Activated CD4-positive, alpha-beta T cell treated with anti-CD3 and anti-CD28 coated beads, Interleukin-2, amount 50 U/mL, for 4 hours (primary cell): ENCODE measurements around the gene MYO15A.

ENCODE experiments used
- DNase-seq, 2 experiments: peaks; one replicate each; pipeline ENCODE4 v3.0.0-alpha.2; 2020

The MYO15A gene, protein sequence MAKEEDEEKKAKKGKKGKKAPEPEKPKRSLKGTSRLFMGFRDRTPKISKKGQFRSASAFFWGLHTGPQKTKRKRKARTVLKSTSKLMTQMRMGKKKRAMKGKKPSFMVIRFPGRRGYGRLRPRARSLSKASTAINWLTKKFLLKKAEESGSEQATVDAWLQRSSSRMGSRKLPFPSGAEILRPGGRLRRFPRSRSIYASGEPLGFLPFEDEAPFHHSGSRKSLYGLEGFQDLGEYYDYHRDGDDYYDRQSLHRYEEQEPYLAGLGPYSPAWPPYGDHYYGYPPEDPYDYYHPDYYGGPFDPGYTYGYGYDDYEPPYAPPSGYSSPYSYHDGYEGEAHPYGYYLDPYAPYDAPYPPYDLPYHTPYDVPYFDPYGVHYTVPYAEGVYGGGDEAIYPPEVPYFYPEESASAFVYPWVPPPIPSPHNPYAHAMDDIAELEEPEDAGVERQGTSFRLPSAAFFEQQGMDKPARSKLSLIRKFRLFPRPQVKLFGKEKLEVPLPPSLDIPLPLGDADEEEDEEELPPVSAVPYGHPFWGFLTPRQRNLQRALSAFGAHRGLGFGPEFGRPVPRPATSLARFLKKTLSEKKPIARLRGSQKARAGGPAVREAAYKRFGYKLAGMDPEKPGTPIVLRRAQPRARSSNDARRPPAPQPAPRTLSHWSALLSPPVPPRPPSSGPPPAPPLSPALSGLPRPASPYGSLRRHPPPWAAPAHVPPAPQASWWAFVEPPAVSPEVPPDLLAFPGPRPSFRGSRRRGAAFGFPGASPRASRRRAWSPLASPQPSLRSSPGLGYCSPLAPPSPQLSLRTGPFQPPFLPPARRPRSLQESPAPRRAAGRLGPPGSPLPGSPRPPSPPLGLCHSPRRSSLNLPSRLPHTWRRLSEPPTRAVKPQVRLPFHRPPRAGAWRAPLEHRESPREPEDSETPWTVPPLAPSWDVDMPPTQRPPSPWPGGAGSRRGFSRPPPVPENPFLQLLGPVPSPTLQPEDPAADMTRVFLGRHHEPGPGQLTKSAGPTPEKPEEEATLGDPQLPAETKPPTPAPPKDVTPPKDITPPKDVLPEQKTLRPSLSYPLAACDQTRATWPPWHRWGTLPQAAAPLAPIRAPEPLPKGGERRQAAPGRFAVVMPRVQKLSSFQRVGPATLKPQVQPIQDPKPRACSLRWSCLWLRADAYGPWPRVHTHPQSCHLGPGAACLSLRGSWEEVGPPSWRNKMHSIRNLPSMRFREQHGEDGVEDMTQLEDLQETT (N-terminal part only)

DNA sequence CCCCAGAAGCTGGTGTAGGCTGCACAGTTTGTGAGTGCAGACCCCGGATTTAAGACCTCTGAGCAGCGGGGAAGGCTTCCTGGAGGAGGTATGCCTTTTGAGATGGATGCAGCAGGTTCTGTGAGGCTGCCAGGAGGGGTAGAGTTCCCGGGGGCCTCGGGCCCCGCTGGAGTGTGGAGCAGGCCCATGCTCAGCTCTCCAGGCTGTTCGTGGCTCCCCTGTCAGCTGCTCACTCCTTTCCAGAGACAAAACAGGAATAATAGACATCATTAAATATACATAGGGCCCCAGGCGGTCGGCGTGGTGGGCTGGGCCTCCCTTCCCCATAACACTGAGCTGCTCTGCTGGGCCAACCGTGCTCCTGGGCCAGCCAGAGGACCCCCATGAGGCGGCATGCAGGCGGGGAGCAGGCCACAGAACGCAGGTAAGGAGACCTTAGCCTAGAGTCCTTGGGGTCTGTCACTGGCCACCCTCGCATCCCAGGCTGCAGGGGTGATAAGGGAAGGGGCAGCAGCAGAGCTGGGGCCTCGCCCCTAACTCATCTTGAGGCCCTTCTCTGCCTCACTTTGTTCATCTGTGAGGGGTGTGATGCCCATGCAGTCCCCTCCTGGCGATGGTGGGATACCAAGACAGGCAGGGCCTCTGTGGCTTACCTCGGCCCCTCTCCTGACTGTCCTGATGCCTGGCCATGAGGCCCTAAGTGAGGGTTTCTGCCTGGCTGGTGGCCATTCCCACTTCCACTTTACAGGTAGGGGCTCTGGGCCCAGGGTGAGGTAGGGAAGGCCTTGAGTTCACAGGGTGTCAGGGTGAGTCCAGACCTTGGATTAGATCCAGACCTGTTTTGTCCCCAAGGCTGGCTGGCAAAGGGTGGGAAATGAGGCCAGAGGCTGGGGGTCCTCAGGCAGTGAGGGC is at the start of gene MYO15A:
Gene MYO15A (plus strand): TSS at position 356 of the 912 bp plus-strand sequence. CDS start 10,045 bp downstream, outside the sequence.
- DNase-seq, result no peak

DNA sequence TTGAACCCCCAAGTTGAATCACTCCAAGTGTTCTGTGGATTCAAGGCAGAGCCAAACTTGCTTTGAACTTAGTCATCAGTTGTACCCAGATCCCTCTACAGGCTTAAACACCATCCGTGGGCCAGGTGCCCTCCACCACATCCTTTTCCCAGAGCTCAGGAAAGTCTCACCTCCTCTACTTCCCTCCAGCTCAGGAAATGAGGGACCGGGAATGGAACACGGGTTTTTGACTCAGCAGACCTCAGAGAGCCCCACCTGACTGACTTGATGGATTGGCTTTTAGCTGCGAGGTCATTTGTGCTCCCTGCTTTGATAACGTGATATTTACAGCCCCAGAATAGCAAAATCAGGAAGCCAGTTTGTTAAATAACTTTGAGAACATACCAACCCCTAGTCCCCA is 49.3 kb upstream of the MYO15A start:
- DNase-seq, result no peak

DNA sequence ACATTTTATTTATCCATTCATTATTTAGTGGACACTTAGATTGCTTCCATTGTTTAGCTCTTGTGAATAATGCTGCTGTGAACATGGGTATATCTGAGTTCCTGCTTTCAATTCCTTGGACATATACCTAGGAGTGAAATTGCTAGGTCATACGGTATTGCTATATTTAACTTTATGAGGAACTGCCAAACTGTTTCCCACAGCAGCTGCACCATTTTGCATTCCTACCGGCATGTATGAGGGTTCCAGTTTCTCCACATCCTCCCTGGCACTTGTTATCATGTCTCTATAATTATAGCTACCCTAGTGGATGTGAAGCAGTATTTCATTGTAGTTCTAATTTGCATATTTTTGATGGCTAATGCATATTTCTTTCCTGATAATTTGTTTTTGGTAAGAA is 44.5 kb upstream of the MYO15A start:
- DNase-seq, result no peak

DNA sequence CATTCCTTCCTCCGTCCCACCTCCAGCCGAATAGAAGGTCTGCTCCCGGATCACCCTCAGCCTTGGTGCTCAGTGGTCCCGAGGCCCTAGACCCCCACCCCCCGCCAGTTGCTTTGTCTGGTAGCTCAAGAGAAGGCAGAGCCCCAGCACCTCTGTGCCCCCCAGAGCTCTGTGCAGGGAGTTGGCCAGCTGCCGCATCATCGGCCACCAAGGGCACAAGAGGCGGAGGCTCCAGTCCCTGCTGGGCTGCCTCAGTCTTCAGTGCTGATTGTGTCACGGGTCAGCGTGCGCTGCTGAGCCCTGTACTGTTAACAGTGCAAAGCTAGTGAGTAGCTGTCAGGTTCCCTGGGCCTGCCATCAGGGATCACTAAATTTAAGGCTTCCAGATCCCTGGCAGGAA is 43.0 kb upstream of the MYO15A start:
- no peak for DNase-seq

DNA sequence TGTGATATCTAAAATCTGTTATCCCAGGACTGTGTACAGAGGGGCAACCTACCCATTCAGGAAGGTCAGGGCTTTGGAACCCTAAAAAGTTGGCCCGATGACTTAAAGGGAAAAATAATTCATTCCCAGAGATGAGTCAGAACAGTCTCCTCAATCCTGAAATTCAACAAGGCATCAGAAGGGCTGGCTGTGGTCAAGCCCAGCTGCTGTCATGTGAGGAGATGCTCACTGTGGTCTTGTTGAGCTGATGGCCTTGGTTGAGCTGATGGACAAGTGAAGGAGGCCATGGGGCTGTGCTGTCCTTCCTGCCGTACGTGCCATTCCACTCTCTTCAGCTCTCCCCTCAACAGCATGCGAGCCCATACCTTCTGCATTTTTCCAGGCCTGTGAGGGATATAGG is 41.7 kb upstream of the MYO15A start:
- DNase-seq, result no peak

DNA sequence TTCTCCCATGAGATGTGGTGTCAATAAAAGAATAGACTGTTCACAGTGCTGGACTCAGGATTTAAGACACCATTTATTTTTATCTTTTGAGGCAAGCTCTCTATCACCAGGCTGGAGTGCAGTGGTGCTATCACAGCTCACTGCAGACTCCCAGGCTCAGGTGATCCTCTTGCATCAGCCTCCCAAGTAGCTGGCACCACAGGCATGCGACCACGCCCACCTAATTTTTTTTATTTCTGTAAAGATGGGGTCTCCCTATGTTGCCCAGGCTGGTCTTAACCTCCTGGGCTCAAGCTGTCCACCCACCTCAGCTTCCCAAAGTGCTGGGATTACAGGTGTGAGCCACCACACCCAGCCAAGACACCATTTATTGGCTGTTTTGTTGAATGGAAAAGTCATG is 39.5 kb upstream of the MYO15A start:
- no peak for DNase-seq

DNA sequence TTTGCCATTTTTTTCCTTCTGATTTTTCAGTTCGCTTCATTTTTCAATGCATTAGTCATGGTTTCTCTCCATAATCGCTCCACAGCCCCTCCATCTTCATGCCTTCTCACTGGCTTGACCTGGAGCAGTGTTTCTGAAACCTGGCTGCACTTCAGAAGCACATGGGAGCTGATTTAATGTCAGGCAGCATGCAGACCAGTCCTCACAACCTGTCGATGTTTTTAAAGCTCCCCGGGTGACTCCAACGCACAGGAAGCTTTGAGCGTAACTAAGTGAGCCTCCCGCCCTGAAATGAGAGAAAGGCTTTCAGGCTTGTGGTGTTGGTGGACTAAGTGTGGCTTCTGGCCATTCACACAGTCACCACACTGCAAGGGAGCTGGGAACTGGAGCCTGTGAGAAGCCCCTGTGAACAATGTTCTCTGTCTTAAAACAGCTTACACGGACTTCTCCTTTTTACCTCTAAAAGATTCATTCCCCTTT is 37.7 kb upstream of the MYO15A start:
- no peak for DNase-seq

DNA sequence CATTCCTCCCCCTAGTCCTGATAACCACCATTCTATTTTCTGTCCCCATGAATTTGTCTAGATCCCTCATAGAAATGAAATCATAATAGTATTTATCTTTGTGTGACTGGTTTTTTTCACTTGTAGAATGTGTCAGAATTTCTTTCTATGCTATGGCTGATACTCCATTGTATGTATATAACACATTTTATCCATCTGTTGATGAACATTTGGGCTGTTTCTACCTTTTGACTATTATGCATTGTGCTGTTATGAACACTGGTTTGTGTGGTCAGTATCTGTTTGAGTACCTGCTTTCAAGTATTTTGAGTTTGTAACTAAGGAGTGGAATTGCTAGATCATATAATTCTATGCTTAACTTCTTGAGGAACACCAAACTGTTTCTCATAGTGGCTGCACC is 36.8 kb upstream of the MYO15A start:
- DNase-seq, result no peak

DNA sequence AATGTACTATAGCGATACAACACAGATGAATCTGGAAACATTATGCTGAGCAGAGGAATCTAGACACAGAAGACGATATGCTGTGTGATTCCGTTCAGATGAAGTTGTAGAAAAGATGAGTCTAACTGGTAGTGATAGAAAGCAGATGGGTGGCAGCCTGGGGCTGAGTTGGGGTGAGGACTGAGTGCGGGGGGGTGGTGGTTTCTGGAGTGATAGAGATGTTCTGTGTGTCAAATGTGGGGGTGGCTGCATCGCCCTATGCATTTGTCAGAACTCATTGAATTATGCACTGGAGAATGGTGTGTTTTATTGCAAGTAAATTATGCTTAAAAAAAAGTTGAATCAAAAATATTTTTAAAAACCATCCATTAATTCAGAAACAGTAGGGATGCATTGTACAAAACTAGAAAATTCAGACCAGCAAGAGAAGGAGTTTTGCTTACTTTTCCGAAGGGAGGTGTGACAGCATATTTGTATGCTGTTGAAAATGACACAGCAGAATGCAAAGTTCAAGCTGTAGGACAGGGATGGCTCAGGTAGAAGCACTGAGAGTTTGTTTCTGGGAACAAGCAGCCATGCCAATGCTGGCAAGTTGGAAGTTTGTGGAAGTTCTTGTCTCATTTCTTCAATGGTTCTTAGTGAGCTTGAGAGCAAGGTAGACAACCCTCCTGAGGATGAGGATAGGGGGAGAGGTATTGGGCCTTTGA is 33.8 kb upstream of the MYO15A start:
- no peak for DNase-seq

DNA sequence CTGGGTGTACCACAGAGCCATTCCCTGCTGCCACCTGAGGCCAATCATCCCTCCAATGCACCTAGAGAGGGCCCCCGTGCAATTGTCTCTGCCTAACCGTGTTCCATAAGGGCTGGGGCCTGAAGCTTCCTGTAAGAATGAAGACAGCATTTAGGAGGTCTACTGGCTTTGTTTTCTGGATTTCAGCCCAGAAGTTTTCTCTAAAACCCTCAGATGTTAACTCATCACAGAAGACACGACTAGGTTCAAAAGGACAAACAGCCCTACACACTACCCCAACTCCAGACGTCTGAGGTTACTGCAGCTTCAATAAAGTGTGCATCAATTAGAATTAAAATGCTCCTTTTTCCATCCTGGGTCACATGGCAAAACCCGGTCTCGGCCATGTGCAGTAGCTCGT is 31.6 kb upstream of the MYO15A start:
- DNase-seq, result no peak

DNA sequence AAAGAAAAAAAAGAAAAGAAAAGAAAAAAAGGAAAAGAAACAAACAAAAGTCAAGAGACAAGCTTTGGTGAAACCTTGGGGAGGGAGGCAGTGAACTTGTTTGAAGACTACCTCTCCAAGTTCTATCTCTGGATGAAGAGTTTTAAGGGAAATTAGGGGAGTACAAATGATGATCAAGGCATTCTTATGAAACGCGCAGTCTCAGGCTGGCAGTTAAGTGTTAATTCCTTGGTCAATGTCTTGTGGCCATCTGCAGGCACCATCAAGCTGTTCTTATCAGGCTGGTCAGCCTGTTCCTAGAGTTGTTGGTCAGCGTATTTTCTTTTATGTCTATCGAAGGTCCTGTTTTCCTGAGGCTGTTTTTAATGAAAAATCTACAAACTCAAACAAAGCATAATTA is 29.0 kb upstream of the MYO15A start:
- no peak for DNase-seq

DNA sequence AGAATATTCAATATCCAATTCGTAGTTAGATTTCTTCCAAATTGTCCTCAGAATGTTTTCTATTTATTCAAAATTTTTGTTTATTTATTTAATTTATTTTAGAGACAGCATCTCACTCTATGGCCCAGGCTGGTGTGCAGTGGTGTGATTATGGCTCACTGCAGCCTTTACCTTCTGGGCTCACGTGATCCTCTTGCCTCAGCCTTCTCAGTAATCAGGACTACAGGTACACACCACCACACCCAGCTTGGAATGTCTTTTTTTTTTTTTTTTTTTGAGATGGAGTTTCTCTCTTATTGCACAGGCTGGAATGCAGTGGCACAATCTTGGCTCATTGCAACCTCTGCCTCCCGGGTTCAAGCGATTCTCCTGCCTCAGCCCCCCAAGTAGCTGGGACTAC is 24.3 kb upstream of the MYO15A start:
- DNase-seq, result no peak

DNA sequence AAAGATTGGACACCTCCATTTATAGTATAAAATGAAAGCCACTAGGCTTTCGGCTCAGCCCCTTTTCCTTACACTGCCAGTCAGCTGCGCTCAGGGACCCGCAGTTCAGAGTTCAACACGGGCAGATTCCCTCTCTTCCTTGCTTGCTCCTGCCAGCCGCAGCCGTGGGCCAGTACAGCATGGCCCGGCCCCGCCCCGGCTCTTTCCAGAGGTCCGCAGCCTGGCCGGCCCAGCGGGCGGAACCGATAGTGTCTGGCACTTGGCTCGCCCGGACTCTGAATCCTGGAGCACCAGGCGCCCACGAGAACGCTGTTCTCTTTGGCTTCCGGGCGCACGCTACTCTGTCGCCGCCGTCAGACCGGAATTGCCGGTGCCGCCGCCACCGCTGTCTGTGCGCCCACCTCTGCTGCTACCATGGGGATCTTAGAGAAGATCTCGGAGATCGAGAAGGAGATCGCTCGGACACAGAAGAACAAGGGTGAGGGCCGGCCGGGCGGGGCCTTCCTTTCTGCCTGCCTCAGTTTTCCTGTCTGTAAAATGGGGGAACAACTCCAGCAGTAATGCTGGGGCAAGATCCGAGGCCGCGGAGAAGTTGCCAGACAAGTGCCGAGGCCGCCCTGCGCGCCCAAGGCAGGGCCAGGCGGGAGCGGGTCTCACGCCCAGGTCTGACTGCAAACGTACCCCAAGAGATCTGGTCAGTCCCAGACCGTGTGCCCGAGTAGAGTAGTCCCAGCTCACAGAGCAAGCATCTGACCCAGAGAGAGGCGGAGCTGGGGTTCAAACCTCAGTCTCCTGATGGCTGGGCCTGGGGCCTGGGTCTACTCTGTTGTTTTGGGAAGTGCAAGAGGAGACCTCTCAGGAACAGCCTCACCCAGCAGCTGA is 20.7 kb upstream of the MYO15A start, which contains the start of gene DRG2:
Gene DRG2 (plus strand): TSS at position 339 of the 882 bp plus-strand sequence. CDS start 76 bp downstream, at position 415.
- peak; percentile 81 to 86 for DNase-seq

DNA sequence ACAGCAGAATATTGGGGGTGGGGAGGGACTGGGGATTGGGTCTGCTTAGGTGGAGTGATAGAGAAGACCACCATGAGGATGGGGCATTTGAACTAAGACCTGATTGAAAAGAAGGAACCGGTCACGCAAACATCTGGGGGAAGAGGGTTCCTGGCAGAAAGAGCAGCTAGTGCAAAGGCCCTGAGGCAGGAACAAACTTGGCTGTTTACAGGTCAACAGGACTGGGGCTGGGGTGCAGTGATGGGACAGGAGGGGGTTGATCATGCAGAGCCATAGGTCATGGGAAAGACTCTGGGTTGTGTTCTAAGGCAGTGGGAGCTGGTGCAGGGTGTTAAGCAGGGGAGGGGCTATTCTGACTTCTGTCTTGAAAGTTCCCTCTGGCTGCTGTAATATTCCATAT is 18.9 kb upstream of the MYO15A start:
- DNase-seq, result no peak

DNA sequence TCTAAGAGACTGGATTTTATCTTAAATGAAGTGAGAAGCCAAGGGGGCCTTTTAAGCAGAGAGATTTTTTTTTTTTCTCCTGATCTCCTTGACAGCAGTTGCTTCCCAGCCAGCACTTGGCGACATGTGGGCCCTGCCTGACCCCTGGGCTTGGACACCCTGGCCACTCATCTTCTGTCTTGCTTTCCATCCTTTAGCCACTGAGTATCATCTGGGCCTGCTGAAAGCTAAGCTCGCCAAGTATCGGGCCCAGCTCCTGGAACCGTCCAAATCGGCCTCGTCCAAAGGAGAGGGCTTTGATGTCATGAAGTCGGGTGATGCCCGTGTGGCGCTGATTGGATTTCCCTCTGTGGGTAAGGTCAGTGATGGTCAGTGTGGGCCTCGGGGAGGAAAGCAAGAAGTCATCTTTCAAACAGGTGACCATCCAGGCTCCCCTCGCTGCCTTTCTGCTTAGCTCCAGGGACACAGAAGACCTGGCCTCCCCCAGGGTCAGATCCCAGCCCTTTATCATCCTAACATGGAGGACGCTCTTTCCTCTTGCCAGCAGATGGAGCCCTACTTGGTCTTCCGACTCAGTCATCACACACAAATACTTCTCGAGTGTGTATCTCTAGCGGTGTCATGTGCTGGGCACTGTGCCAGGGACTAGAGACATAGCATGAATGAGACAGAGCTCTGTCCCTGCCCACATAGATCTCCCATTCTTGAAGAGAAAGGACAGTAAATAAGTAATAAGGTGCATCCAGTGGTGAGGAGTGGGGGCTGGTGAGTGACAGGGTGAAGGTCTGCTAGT is 14.7 kb upstream of the MYO15A start:
- no peak for DNase-seq

DNA sequence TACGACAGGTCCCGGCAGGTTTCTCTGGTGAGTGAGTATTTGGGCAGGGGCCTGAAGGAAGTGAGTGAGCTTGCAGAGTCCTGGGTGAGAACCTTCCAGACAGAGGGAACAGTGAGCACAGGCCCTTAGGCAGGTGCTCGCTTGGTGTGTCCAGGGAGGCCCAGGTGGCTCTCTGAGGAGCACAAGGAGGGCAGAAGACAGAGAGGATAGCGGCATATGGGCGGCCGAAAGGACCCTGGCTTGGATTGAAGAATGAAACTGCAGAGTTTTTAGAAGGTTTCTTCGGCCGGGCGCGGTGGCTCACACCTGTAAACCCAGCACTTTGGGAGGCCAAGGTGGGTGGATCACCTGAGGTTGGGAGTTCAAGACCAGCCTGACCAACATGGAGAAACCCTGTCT is 14.1 kb upstream of the MYO15A start:
- DNase-seq, result no peak

DNA sequence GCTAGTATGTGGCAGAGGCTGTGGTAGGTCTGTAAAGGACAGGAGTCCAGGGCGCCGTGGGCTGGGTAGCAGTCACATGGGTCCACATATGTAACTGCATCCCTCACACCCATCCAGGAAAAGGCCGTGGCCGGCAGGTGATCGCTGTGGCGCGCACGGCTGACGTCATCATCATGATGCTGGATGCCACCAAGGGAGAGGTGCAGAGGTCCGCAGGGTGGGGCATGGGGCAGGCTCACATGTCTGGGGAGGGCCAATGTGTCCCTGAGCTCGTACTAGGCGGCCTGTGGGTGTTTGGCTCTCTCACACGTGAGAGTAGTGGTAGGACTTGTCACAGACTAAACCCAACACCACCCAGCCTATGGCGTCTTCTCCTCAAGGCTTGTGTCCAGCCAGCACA is 9.0 kb upstream of the MYO15A start:
- DNase-seq, result no peak

DNA sequence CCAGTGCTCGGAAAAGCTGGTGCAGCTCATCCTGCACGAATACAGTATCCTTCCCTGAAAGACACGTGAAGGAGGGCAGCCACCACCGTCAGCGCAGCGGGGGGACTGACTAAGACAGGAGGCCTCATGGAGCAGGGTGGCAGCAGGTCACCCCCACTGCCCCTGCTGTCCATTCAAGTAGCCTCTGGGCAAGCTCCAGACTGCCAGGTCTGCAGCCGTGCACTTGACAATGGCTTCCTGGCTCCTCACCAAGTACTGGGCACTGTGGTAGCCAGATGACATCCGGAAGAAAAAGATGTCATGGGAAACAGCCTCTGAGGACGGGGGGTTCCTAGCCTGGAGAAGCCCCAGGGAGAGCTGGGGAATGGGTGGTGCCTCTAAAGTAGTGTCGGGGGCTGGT is 7.9 kb upstream of the MYO15A start:
- DNase-seq, result no peak

DNA sequence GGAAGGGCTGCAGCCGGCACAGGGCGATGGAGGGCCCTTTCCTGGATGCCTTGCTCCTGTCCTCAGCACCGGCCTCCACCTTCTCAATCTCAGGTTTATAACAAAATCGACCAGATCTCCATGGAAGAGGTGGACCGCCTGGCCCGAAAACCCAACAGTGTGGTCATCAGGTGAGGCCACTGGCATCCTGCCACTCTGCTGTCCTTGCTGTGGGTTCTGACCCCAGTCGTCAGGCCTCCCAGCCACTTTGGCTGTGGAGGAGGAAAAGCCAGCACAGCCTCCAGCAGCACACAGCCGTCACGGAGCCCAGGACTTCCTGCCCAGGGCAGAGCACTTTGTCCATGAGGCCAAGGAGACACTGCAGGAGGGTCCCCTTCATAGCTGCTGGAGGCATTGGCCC is 6.7 kb upstream of the MYO15A start:
- DNase-seq, result no peak
